SK-N-SH treated with all-trans-retinoic acid at 6 μM for 48 hours (cell line): ENCODE measurements around the gene IFNK.

Experiments used
- CSDC2 ChIP-seq: fragments of 250-450 bp; sonication (Bioruptor Pico); IDR thresholded peaks from 2 replicates; pipeline ENCODE4 v1.5.0; 2020; ENCODE audit warnings: mild to moderate bottlenecking, moderate library complexity
- ESRRG ChIP-seq: fragments of 250-450 bp; sonication (Bioruptor Pico); IDR thresholded peaks from 2 replicates; pipeline ENCODE4 v1.6.1; 2021; ENCODE audit warnings: mild to moderate bottlenecking
- ISL1 ChIP-seq: fragments of 250-450 bp; sonication (Bioruptor Pico); IDR thresholded peaks from 2 replicates; pipeline ENCODE4 v2.1.2; 2022; ENCODE audit warnings: mild to moderate bottlenecking, moderate library complexity
- POU6F1 ChIP-seq: fragments of 250-450 bp; sonication (Bioruptor Pico); IDR thresholded peaks from 2 replicates; pipeline ENCODE4 v1.8.0; 2021; ENCODE audit warnings: low read depth, mild to moderate bottlenecking, moderate library complexity, borderline replicate concordance
- PPARA ChIP-seq: fragments of 250-450 bp; sonication (Bioruptor Pico); IDR thresholded peaks from 2 replicates; pipeline ENCODE4 v1.5.0; 2020; ENCODE audit warnings: mild to moderate bottlenecking, borderline replicate concordance
- SNAI2 ChIP-seq: fragments of 250-450 bp; sonication (Bioruptor Pico); IDR thresholded peaks from 2 replicates; pipeline ENCODE4 v1.5.0; 2020; ENCODE audit warnings: mild to moderate bottlenecking, moderate library complexity
- TSHZ2 ChIP-seq: fragments of 250-450 bp; sonication (Bioruptor Pico); IDR thresholded peaks from 2 replicates; pipeline ENCODE4 v1.5.0; 2020; ENCODE audit warnings: mild to moderate bottlenecking, moderate library complexity
- ZC3H10 ChIP-seq: fragments of 250-450 bp; sonication (Bioruptor Pico); IDR thresholded peaks from 2 replicates; pipeline ENCODE4 v1.5.1; 2021; ENCODE audit warnings: mild to moderate bottlenecking, moderate library complexity
- ZFP3 ChIP-seq: fragments of 250-450 bp; sonication (Bioruptor Pico); IDR thresholded peaks from 2 replicates; pipeline ENCODE4 v1.5.0; 2020; ENCODE audit warnings: mild to moderate bottlenecking, moderate library complexity
- ZNF565 ChIP-seq: fragments of 450-650 bp; formaldehyde crosslinking; conservative IDR thresholded peaks from 2 replicates; pipeline ENCODE4 v1.5.0; 2020; ENCODE audit warnings: low read depth, mild to moderate bottlenecking, moderate library complexity
- TF ChIP-seq, protein P1 (sequence below): fragments of 250-450 bp; sonication (Bioruptor Pico); IDR thresholded peaks from 2 replicates; pipeline ENCODE4 v1.8.0; 2020; ENCODE audit warnings: mild to moderate bottlenecking, moderate library complexity, borderline replicate concordance
- TF ChIP-seq, protein P2 (sequence below): fragments of 250-450 bp; sonication (Bioruptor Pico); IDR thresholded peaks from 2 replicates; pipeline ENCODE4 v1.5.1; 2020; ENCODE audit warnings: low read depth, mild to moderate bottlenecking, moderate library complexity

GRCh38 chr9:27519466-27520465, 4.3 kb upstream of the IFNK start:
- no peak for TF ChIP-seq ESRRG (CRISPR knock-in tag)
- TF ChIP-seq, protein P1, sequence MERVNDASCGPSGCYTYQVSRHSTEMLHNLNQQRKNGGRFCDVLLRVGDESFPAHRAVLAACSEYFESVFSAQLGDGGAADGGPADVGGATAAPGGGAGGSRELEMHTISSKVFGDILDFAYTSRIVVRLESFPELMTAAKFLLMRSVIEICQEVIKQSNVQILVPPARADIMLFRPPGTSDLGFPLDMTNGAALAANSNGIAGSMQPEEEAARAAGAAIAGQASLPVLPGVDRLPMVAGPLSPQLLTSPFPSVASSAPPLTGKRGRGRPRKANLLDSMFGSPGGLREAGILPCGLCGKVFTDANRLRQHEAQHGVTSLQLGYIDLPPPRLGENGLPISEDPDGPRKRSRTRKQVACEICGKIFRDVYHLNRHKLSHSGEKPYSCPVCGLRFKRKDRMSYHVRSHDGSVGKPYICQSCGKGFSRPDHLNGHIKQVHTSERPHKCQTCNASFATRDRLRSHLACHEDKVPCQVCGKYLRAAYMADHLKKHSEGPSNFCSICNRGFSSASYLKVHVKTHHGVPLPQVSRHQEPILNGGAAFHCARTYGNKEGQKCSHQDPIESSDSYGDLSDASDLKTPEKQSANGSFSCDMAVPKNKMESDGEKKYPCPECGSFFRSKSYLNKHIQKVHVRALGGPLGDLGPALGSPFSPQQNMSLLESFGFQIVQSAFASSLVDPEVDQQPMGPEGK (CRISPR knock-in tag) = no peak
- peak; percentile 28; the same call in 1 of the 2 replicates for TF ChIP-seq ISL1 (CRISPR knock-in tag)
- TF ChIP-seq CSDC2 (CRISPR knock-in tag) = no peak
- no peak for TF ChIP-seq SNAI2 (CRISPR knock-in tag)
- no peak for TF ChIP-seq POU6F1
- no peak for TF ChIP-seq ZC3H10 (CRISPR knock-in tag)
- TF ChIP-seq, protein P2, sequence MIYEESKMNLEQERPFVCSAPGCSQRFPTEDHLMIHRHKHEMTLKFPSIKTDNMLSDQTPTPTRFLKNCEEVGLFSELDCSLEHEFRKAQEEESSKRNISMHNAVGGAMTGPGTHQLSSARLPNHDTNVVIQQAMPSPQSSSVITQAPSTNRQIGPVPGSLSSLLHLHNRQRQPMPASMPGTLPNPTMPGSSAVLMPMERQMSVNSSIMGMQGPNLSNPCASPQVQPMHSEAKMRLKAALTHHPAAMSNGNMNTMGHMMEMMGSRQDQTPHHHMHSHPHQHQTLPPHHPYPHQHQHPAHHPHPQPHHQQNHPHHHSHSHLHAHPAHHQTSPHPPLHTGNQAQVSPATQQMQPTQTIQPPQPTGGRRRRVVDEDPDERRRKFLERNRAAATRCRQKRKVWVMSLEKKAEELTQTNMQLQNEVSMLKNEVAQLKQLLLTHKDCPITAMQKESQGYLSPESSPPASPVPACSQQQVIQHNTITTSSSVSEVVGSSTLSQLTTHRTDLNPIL (CRISPR knock-in tag) = no peak
- TF ChIP-seq ZNF565 (CRISPR knock-in tag) = no peak
- no peak for TF ChIP-seq PPARA (CRISPR knock-in tag)
- no peak for TF ChIP-seq TSHZ2 (CRISPR knock-in tag)
- no peak for TF ChIP-seq ZFP3 (CRISPR knock-in tag)
